Right lobe of liver (tissue), 6 donors: ENCODE data around the gene SUFU. TPM values are rescaled to one million over a fixed set of nuclear protein-coding genes. Genes with fewer than 3 reads are reported as not detected.

ENCODE experiments used
- ATAC-seq, 4 donors: fragments of 200-7000 bp; cut with Tn5 transposase; one replicate each; pipeline ENCODE4 v1.9.1; 2020; ENCODE audit warnings: mild to moderate bottlenecking in 4 of 4, moderate library complexity in 4 of 4
- DNase-seq, 3 donors: peaks; one replicate each; pipeline ENCODE4 v3.0.0-alpha.2; 2020
- H3K27ac ChIP-seq, 3 donors: fragments of 200-600 bp; one replicate each; pipeline ENCODE4 v1.8.0; 2022
- H3K27me3 ChIP-seq, 2 donors: fragments of 200-600 bp; one replicate each; pipeline ENCODE4 v1.8.0; 2022
- H3K36me3 ChIP-seq, 4 donors: fragments of 200-600 bp; sonication (generic) in 1 of 4; one replicate each; pipeline versions ENCODE4 v1.5.1 to v1.8.0; 2017 to 2022; ENCODE audit warnings: control low read depth in 1 of 4
- H3K4me1 ChIP-seq, 4 donors: fragments of 200-600 bp; sonication (generic) in 1 of 4; one replicate each; pipeline versions ENCODE4 v1.5.1 to v1.8.0; 2017 to 2022; ENCODE audit warnings: control low read depth in 1 of 4
- H3K4me3 ChIP-seq, 3 donors: fragments of 200-600 bp; one replicate each; pipeline ENCODE4 v1.8.0; 2022
- H3K9me3 ChIP-seq, 4 donors: fragments of 200-600 bp; sonication (generic) in 1 of 4; one replicate each; pipeline versions ENCODE4 v1.5.1 to v1.8.0; 2017 to 2022; ENCODE audit warnings: control low read depth in 1 of 4
- POLR2A ChIP-seq: fragments of 450-650 bp; IDR thresholded peaks from one replicate; pipeline ENCODE4 v1.6.1; 2017; ENCODE audit warnings: antibody characterized with exemption, mild to moderate bottlenecking
- WGBS: methylation state at CpG from one replicate; pipeline ENCODE4 v1.1.6; 2018; ENCODE audit warnings: low coverage, low lambda C conversion rate; ENCODE audit not compliant: insufficient coverage; ENCODE audit errors: missing lambda C conversion rate; 5-methylcytosine and 5-hydroxymethylcytosine counted together
- intact Hi-C, 2 donors: fragments of 100-400 bp; cut with DNase I; formaldehyde crosslinking; loops; one replicate each; pipeline versions ENCODE4 v1.11.2 to v1.14.1; 2022
- total RNA-seq, 6 experiments: library from RNA; depleted of rRNA in 2 of 6; stranded (reverse); fragments of >200 nt in 2 of 6; fragmentation: NEBNext Ultra II Directional in 3 of 6; extraction: Animal tissue kit (Norgen Biotek cat#: 25700) in 3 of 6; gene quantifications; one replicate each; pipeline versions ENCODE4 v1.1.0 to v1.2.4, GENCODE V29; 2016 to 2023
- TF ChIP-seq, protein P1 (sequence below), 4 donors: fragments of 200-600 bp in 3 of 4; fragments of 450-650 bp in 1 of 4; IDR thresholded peaks; one replicate each; pipeline versions ENCODE4 v1.5.1 to v1.8.0; 2016 to 2022; ENCODE audit warnings: antibody characterized with exemption in 4 of 4, mild to moderate bottlenecking in 2 of 4
- donor health status: DM: no; HTN: yes; CAD: no.
- donor health status: DM: no; HTN: no; CAD: no.
- donor health status: DM: no; HTN: no; CAD: no.
- donor health status: DM: no; HTN: yes; CAD: no.
- donor health status: DM: no; HTN: yes; CAD: no.

SUFU gene
- total RNA-seq, 6 experiments from 2014 or later, result 4.2 to 6.2 (median 5.1) TPM

DNA sequence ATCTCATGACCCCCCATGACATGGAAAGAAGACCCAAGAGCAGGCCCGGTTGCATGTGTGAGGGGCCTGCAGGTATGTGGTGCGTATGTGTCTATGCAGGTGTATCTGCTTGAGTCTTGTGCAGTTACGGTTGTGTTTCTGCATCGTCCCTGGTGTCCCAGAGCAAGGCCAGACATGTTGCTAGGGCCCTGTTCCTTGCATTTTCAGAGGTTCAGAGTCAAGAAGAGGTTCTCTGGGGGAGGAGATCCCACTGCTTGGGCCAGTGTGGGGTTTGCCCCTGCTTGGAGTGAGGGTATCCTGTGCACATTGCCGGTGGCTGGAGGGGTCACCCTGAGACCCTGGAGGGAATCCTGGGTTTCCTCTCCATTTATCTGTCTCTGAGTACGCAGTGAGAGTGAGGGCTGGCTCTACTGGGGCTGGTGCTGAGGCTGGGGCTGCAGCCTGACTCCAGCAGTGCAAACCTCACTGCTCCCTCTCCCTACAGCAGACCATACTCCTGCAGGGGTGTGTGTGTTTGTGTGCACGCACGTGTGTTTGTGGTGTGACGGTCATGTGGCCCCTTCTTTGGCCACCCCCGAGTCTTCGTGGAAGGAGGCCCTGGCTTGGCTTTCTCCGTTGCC, 144.6 kb downstream of the SUFU start:
- Histone ChIP-seq H3K4me3 (no peak overlapping the region), H3K4me1 (peaks cover 0 to 46% (median 18%) of the 10 kb centered on the region in 4 donors), H3K27ac (no peak overlapping the region), H3K9me3 (no peaks in the 10 kb centered on the region), H3K36me3 (peaks cover 0 to under 1% (median 0%) of the 10 kb centered on the region in 4 donors), H3K27me3 (no peaks in the 10 kb centered on the region)
- WGBS, result 60% methylated on average over 1 of the region's 12 CpGs
- intact Hi-C loops, result no loop called here
- ATAC-seq, result no peak
- peak in 1 of 3 donors; percentile 16 for DNase-seq
- TF ChIP-seq, protein P1, sequence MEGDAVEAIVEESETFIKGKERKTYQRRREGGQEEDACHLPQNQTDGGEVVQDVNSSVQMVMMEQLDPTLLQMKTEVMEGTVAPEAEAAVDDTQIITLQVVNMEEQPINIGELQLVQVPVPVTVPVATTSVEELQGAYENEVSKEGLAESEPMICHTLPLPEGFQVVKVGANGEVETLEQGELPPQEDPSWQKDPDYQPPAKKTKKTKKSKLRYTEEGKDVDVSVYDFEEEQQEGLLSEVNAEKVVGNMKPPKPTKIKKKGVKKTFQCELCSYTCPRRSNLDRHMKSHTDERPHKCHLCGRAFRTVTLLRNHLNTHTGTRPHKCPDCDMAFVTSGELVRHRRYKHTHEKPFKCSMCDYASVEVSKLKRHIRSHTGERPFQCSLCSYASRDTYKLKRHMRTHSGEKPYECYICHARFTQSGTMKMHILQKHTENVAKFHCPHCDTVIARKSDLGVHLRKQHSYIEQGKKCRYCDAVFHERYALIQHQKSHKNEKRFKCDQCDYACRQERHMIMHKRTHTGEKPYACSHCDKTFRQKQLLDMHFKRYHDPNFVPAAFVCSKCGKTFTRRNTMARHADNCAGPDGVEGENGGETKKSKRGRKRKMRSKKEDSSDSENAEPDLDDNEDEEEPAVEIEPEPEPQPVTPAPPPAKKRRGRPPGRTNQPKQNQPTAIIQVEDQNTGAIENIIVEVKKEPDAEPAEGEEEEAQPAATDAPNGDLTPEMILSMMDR (IDR thresholded peaks at IDR 0.05), result no peak
- no peak for TF ChIP-seq POLR2A

GRCh38 chr10:102648889-102649796, 145.4 kb downstream of the SUFU start:
- ATAC-seq, result no peak

DNA sequence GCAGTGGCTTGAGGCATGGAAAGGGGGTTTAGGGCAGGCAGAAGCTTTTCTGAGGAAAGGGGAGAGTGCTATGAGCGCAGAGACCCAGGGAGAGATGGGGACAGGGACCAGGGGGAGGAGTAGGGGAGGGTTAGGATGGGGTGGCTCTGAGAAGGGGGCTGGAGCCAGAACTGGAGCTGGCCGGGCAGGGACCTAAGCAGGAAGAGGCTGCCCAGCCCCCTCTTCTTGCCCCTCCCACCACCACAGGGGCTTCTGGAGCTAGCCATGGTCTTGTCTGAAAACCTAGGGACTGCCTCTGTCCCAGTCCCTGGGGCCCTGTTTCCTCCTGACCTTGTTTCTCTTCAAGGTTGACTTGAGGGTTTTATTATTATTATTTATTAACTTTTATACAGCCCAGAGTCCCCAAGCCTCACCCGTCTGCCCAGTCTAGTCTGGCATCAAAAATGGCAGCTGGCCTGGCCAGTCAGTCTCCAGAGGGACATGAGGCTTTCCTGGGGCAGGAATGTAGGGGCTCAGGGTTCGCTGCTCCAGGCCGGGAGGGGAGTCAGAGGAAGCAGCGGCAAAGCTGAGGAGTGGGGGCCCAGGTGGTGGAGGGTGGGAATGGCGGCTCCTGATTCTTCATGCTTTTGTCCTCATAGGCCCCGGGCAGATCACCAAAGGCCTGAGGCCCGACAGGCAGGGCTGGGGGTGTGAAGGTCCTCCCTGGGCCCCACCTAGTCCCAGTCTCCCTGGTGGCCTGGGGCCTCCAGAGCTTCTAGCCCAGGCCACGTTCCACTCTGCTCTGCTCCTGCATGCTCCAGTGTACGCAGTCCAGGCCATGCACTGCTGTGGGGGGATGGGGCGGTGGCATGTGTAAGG, 146.3 kb downstream of the SUFU start:
- Histone ChIP-seq H3K36me3 (peaks cover 0 to 13% (median under 1%) of the 10 kb centered on the region in 4 donors), H3K4me3 (no peak overlapping the region), H3K27me3 (no peaks in the 10 kb centered on the region), H3K4me1 (peaks cover 0 to 46% (median 18%) of the 10 kb centered on the region in 4 donors), H3K27ac (no peak overlapping the region), H3K9me3 (no peaks in the 10 kb centered on the region)
- 79% methylated on average over 6 of the region's 12 CpGs for WGBS
- TF ChIP-seq, protein P1 (IDR thresholded peaks at IDR 0.05), result no peak
- TF ChIP-seq POLR2A, result no peak
- intact Hi-C loops, result no loop called here
- DNase-seq (peak in 1 of 3 donors; percentile 20), ATAC-seq (no peak)

More at GRCh38 chr10:102648889-102649796, 145.4 kb downstream of the SUFU start:
- 22% methylated on average over 5 of the region's 25 CpGs for WGBS
- intact Hi-C loops, result no loop called here
- no peaks in the 10 kb centered on the region for H3K27me3 ChIP-seq
- no peak overlapping the region for H3K4me3 ChIP-seq
- H3K36me3 ChIP-seq, result peaks cover 0 to 6% (median 0%) of the 10 kb centered on the region in 4 donors
- no peaks in the 10 kb centered on the region for H3K9me3 ChIP-seq
- DNase-seq, result peak in 1 of 3 donors; percentile 26
- TF ChIP-seq, protein P1 (IDR thresholded peaks at IDR 0.05), result no peak
- no peak for TF ChIP-seq POLR2A
- peaks cover 0 to 46% (median 18%) of the 10 kb centered on the region in 4 donors for H3K4me1 ChIP-seq
- H3K27ac ChIP-seq, result no peak overlapping the region
